ENCODE measurements around the gene GHR.
"Not testable (repeated sequence)": the region's sequence is repeated elsewhere in the genome, so short reads cannot be mapped to it uniquely, and the experiment has no call there.

The GHR gene

GRCh38 chr5:42718591-42718990, 295.4 kb downstream of the GHR start:
- DNase-seq (ENCODE audit: low spot score) = no peak

- DNase-seq (ENCODE audit: low spot score) = no peak
These were observed 295.8 kb downstream of the GHR start for GRCh38 chr5:42719034-42719433.

- no peak for DNase-seq (ENCODE audit: low spot score)
These were observed 297.0 kb downstream of the GHR start for GRCh38 chr5:42720251-42720650.

GRCh38 chr5:42721484-42721883, 298.2 kb downstream of the GHR start:
- no peak for DNase-seq (ENCODE audit: low spot score)

- not testable (repeated sequence) for DNase-seq (ENCODE audit: low spot score)
These were observed 311.4 kb downstream of the GHR start for GRCh38 chr5:42734531-42735058.

GRCh38 chr5:42740920-42741319, 317.7 kb downstream of the GHR start:
- DNase-seq (ENCODE audit: low spot score) = no peak

- peak; percentile 19 for DNase-seq (ENCODE audit: low spot score)
These were observed 322.2 kb downstream of the GHR start for GRCh38 chr5:42745426-42745825.

GRCh38 chr5:42745856-42746255, 322.6 kb downstream of the GHR start:
- no peak for DNase-seq (ENCODE audit: low spot score)

GRCh38 chr5:42749020-42749419, 325.8 kb downstream of the GHR start:
- DNase-seq (ENCODE audit: low spot score) = no peak

GRCh38 chr5:42750507-42750906, 327.3 kb downstream of the GHR start:
- no peak for DNase-seq (ENCODE audit: low spot score)

- no peak for DNase-seq (ENCODE audit: low spot score)
These were observed 327.8 kb downstream of the GHR start for GRCh38 chr5:42751044-42751443.

- no peak for DNase-seq (ENCODE audit: low spot score)
These were observed 329.9 kb downstream of the GHR start for GRCh38 chr5:42753099-42753498.

GRCh38 chr5:42756606-42757601, 333.7 kb downstream of the GHR start, which contains the start of gene CCDC152:
Gene CCDC152, plus strand, starts transcription at chr5:42756818. Its CDS starts 2,304 bp downstream, at chr5:42759122.
- no peak for DNase-seq (ENCODE audit: low spot score)

- DNase-seq (ENCODE audit: low spot score) = no peak
These were observed 336.2 kb downstream of the GHR start for GRCh38 chr5:42759456-42759855.

GRCh38 chr5:42760426-42760825, 337.2 kb downstream of the GHR start:
- DNase-seq (ENCODE audit: low spot score) = no peak

GRCh38 chr5:42761791-42762190, 338.6 kb downstream of the GHR start:
- DNase-seq (ENCODE audit: low spot score) = no peak

GRCh38 chr5:42767491-42768105, 344.4 kb downstream of the GHR start:
- DNase-seq (ENCODE audit: low spot score) = no peak

- no peak for DNase-seq (ENCODE audit: low spot score)
These were observed 344.9 kb downstream of the GHR start for GRCh38 chr5:42768106-42768504.

GRCh38 chr5:42770003-42770402, 346.8 kb downstream of the GHR start:
- no peak for DNase-seq (ENCODE audit: low spot score)
